Measurements from ENCODE around the gene KNDC1. TPM values are rescaled to one million over a fixed set of nuclear protein-coding genes. Genes with fewer than 3 reads are reported as not detected.

KNDC1 gene
- total RNA-seq, 1 donor from 2014 or later: under 0.01 TPM

DNA sequence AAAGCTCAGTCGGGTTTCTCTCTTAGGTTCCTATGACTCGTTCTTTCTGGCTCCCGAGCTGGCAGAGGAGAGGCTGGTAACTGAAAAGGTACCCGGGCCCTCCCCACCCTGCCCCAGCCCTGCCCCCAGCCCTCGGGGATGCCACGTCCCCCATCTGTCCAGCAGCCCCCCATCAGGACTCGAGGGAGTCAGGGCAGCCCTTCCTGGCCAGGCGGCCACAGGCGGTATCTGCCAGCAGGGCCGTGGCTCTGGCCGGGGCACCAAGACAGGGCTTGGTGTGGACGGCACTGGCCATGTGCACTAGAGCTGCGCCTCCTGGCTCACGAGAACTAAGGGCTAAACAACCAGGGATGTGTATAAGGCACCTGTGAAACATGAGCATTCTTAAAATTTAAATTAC lies 29.7 kb downstream of the KNDC1 start:
- DNase-seq (ENCODE audit: low read depth in 2 of 2): no peak

- no peak for DNase-seq (ENCODE audit: low read depth in 2 of 2)
Observed at GRCh38 chr10:133190225-133190624, 30.2 kb downstream of the KNDC1 start.

GRCh38 chr10:133191651-133192050 lies 31.6 kb downstream of the KNDC1 start:
- no peak for DNase-seq (ENCODE audit: low read depth in 2 of 2)

- no peak for DNase-seq (ENCODE audit: low read depth in 2 of 2)
Observed at GRCh38 chr10:133194151-133194550, 34.1 kb downstream of the KNDC1 start.

GRCh38 chr10:133195096-133195495 lies 35.1 kb downstream of the KNDC1 start:
- no peak for DNase-seq (ENCODE audit: low read depth in 2 of 2)

DNA sequence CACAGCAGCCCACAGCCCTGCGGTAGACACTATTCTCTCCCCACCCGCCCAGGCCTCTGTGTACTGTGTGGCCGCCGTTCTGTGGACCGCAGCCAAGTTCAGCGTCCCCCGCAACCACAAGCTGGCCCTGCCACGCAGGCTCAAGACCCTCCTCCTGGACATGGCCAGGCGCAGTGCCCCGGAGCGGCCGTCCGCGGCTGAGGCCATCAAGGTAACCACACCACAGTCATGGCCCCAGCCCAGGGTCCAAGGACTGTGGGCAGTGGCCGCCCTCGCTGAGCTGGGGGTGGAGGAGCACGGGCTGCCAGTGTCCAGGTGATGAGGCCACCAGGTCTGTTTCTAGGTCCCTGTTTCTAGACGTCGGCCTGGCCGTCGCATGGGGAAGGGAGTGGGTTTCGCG lies 35.6 kb downstream of the KNDC1 start:
- no peak for DNase-seq (ENCODE audit: low read depth in 2 of 2)

DNA sequence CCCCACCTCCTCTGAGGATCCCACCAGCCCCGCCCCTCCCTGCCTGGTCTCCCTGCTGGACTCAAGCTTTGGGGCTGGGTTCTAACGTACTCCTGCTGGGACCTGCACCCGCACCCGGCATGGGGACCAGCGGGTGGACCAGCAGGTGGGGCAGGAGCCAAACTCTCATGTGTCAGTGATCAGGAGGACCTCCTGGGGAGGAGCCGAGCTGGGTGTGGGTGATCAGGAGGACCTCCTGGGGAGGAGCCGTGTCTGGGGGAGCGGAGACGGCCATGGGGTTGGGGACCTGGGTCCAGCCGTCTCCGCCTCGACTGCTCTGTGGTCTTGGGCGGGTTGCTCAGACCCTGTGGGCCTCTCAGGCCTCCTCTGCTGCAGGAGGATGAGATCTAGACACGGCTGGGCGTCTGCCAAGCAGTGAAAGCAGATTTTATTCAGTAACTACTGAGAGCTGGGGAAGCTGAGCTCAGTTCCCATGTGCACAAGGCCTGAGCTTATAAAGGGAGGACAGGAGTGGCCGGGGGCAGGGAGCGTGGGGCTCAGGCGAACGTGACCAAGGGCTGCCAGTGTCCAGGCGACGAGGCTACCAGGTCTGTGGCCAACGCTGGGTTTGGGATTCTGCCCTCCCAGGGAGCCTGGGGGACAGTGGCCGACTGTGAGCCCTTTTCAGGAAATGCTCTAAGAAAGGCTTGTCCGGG lies 36.3 kb downstream of the KNDC1 start:
- DNase-seq (ENCODE audit: low read depth in 2 of 2): no peak

GRCh38 chr10:133196936-133197758 lies 37.1 kb downstream of the KNDC1 start:
- no peak for DNase-seq (ENCODE audit: low read depth in 2 of 2)

- no peak for DNase-seq (ENCODE audit: low read depth in 2 of 2)
Observed at GRCh38 chr10:133197786-133198185, 37.8 kb downstream of the KNDC1 start.

GRCh38 chr10:133198206-133198605 lies 38.2 kb downstream of the KNDC1 start:
- DNase-seq (ENCODE audit: low read depth in 2 of 2): no peak

DNA sequence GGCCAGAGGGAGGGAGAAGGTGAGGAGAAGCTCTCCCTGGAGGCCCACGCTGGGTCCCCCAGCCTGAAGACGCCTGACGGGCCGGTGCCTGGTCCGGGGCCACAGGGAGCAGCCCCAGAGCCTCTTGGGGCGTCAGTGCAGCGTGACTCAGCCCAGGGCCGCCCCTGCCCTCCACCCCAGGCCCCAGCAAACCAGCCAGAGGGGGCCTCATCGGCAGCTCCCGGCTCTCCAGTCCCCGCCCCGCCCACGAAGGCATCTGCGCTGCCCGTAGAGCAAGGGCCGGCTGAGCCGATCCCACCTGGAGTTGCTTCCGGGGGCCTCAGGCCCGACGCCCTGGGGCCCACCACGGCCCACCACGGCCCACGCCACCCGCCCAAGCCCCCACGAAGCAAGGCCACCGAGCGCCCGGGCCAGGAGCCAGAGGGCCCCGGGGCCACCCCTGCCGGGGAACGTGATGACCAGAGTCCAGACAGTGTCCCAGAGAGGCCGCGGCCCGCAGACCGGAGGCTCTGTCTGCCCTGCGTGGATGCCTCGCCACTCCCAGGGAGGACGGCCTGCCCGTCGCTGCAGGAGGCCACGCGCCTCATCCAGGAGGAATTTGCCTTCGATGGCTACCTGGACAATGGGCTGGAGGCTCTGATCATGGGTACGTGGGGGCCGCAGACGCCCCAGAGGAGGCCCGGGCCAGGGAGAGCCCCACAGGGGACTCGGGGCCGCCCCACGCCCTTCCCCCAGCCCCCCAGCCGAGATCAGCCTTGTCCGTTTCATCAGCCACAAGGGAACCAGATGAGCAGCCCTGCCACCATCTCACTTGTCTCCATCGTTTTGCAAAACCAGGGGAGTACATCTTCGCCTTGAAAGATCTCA lies 38.8 kb downstream of the KNDC1 start:
- no peak for DNase-seq (ENCODE audit: low read depth in 2 of 2)

- DNase-seq (ENCODE audit: low read depth in 2 of 2): no peak
Observed at GRCh38 chr10:133199488-133199885, 39.5 kb downstream of the KNDC1 start.

DNA sequence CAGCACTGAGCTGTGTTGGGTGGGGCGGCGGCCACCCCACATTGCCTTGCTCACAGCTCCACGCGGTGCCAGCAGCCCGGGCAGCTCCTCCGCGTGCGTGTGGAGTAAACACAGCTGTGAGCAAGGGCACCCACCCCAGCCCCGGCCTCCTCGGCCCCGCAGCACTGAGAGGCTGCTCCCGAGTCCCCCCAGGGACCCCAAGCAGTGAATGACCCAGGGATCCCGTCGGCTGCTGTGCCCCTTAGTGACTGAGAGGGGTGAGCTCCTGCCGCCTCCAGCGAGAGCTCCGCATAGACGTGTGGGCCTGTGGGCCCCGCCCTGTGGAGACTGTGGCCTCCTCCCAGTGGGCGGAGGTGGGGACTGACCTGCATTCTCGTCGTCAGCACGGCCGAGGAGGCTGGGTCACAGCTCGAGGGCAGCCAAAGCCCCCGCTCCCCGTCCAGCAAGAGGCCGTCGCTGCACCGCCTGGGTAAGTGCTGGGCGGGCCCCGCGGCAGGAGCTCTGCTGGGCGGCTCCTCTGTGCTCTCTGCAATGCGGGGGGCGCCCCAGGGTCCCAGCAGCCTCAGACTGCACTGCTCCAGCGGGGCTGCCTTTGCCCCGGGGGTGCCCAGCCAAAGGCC lies 40.1 kb downstream of the KNDC1 start:
- DNase-seq (ENCODE audit: low read depth in 2 of 2): no peak

GRCh38 chr10:133200621-133201031 lies 40.6 kb downstream of the KNDC1 start:
- no peak for DNase-seq (ENCODE audit: low read depth in 2 of 2)

DNA sequence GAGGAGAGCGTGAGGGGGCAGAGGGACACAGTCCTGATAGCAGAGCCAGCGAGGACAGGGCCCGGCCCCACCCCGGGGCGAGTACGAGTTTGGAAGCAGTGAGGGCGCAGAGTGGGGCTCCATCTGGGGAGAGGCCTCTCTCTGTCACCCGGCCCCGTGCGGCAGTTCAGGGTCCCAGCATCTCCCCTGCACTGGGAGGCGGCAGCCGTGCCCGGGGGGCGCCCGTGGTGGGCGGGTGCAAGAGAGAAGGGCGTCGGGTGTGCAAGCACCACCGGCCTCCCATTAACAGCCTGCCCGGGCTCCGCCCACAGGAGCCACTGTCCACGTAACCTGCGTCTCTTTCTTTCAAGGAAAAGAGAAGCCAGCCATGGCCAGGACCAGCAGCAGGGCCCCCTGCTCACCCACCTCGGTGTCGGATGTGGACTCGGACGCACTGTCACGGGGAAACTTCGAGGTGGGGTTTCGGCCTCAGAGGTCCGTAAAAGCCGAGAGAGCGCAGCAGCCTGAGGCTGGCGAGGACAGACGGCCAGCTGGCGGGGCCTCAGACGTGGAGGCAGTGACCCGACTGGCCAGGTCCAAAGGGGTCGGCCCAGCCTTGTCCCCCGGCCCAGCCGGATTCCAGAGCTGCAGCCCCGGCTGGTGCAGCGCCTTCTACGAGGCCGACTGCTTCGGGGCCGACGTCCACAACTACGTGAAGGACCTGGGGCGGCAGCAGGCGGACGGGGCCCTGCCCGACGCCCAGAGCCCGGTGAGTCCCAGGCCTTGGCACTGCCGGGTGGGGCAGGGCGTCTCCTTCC lies 41.3 kb downstream of the KNDC1 start:
- no peak for DNase-seq (ENCODE audit: low read depth in 2 of 2)

DNA sequence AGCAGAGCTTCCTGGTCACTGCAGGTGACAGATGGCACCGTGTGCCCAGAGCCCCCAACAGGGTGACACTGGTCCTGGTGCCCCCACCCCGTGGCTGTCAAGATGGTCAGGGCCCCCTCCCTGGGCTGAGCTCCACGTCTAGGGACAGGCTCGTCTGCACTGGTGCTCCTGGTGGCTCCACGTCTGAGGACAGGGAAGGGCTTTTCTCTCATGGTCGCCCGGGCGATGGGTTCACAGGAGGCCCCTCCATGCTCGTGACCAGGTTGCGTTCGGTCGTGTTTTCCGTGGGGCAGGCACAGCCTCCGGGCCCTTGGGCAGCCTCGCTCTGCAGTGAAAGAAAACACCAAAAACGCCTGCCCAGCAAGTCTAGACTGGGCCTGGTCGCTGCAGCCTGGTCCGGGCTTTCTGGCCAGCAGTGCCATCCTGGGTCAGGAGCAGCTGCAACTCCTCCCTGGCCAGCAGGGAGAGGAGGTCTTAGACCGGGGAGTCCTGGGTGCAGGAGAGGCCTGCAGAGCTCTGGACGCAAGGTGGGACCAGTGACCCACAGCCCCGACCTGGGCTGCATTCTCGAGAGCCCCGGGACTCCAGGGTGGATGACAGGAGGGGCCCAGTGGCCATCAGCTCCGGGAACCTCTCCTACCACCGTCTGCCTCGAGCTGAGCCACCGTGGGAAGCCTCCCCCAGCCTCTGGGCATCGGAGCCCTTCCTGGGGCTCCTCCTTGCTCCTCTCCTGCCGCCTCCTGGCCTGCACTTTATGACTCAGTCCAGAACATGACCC lies 42.1 kb downstream of the KNDC1 start:
- no peak for DNase-seq (ENCODE audit: low read depth in 2 of 2)

DNA sequence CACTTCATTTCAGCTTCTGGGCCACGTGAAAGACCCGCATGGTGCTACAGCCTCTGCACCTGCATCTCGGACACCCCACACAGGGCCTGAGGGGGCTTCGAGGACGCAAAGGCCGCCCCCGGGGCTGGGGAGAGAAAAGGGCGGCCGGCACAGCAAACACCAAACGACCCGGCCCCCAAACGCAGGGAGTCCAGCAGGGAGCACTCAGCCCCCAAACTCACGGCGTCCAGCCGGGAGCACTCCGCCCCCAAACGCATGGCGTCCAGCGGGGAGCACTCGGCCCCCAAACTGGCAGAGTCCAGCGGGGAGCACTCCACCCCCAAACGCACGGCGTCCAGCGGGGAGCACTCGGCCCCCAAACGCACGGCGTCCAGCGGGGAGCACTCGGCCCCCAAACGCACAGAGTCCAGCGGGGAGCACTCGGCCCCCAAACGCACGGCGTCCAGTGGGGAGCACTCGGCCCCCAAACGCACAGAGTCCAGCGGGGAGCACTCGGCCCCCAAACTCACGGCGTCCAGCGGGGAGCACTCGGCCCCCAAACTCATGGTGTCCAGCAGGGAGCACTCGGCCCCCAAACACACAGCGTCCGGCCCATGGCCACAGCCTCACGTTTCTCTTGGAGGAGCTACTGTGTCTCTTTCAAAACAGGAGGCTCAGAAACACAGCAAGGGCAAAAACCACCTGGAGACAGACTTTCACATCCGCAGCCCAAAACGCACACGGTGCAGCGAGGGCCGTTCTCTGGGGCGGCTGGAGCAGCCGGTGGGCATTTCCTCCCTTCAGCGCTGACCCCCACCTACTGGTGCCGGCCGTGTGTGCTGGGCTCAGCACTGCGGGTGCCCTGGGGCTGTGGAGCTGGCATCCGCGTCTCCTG lies 43.0 kb downstream of the KNDC1 start:
- no peak for DNase-seq (ENCODE audit: low read depth in 2 of 2)

DNA sequence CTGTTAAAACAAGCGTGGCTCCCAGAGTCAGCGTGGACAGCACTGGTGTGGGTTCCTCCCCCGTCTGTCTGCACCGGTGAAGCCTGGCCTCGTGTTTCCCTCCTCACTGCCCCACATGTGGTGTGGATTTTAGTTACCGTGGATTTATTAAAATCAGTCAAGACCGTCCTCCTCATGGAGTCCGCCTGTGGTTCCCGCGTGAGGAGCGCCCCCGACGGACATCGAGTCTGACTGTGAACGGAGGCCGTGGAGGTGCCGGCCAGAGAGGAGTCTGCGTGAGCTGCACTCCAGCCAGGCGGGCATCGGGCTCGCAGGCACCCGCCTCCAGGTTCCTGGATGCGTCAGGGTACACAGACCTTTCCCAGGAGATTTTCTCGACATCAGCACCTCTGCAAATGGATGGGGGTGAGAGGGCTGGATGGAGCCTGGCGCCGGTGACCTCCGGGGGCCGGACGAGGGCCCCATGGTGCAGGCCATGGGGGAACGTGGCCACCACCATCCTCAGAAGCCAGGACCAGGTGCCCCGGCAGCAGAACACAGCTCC lies 43.7 kb downstream of the KNDC1 start:
- no peak for DNase-seq (ENCODE audit: low read depth in 2 of 2)
